Mesenchymal stem cell (in vitro differentiated cells and primary cell): ENCODE data around the gene NEU4.

Experiments used
- DNase-seq: peaks from one replicate; pipeline ENCODE4 v3.0.0-alpha.2; 2013
- H2AFZ ChIP-seq: one replicate; pipeline ENCODE4 v1.6.1; 2013; ENCODE audit warnings: low read depth, mild to moderate bottlenecking, control low read depth, inconsistent platforms, low read length, moderate library complexity
- H2AK5ac ChIP-seq: 2 replicates; pipeline ENCODE4 v1.6.1; 2013; ENCODE audit warnings: low read length, moderate library complexity, mild to moderate bottlenecking, inconsistent platforms; ENCODE audit not compliant: severe bottlenecking
- H2BK120ac ChIP-seq: one replicate; pipeline ENCODE4 v1.6.1; 2013; ENCODE audit warnings: low read depth, mild to moderate bottlenecking, inconsistent platforms, low read length, moderate library complexity
- H2BK12ac ChIP-seq, 2 experiments: one replicate each; pipeline ENCODE4 v1.6.1; 2013; ENCODE audit warnings: inconsistent platforms in 2 of 2, low read length in 2 of 2, mild to moderate bottlenecking in 2 of 2, moderate library complexity in 2 of 2, control low read depth in 1 of 2
- H2BK15ac ChIP-seq: one replicate; pipeline ENCODE4 v1.6.1; 2013; ENCODE audit warnings: mild to moderate bottlenecking, low read depth, inconsistent platforms; ENCODE audit not compliant: poor library complexity, severe bottlenecking
- H2BK5ac ChIP-seq: 2 replicates; pipeline ENCODE4 v1.6.1; 2013; ENCODE audit warnings: low read depth, mild to moderate bottlenecking, low read length, control low read depth, inconsistent platforms; ENCODE audit not compliant: poor library complexity, severe bottlenecking
- H3K14ac ChIP-seq, 2 experiments: one replicate each; pipeline ENCODE4 v1.6.1; 2013; ENCODE audit warnings: inconsistent platforms in 2 of 2, low read length in 2 of 2, control low read depth in 1 of 2, mild to moderate bottlenecking in 1 of 2, moderate library complexity in 1 of 2
- H3K18ac ChIP-seq, 2 experiments: one replicate each; pipeline ENCODE4 v1.6.1; 2013; ENCODE audit warnings: inconsistent platforms in 2 of 2, low read length in 2 of 2, control low read depth in 1 of 2, low read depth in 1 of 2, mild to moderate bottlenecking in 1 of 2
- H3K23ac ChIP-seq, 2 experiments: one replicate each; pipeline ENCODE4 v1.6.1; 2013; ENCODE audit warnings: inconsistent platforms in 2 of 2, low read length in 2 of 2, mild to moderate bottlenecking in 2 of 2, moderate library complexity in 2 of 2, control low read depth in 1 of 2
- H3K27ac ChIP-seq: 2 replicates; pipeline ENCODE4 v1.5.1; 2013; ENCODE audit warnings: mild to moderate bottlenecking, moderate library complexity, low read length, control low read depth, inconsistent platforms; ENCODE audit not compliant: poor library complexity, severe bottlenecking
- H3K27me3 ChIP-seq, 2 experiments: 2 replicates each; pipeline versions ENCODE4 v1.6.1 to v1.7.0; 2013; ENCODE audit warnings: low read length in 2 of 2, mild to moderate bottlenecking in 2 of 2, moderate library complexity in 2 of 2, control low read depth in 1 of 2, inconsistent platforms in 1 of 2; ENCODE audit not compliant: control insufficient read depth in 1 of 2, insufficient read depth in 1 of 2
- H3K36me3 ChIP-seq, 2 experiments: 2 replicates each; pipeline versions ENCODE4 v1.6.1 to v1.7.0; 2013; ENCODE audit warnings: low read length in 2 of 2, control low read depth in 1 of 2, inconsistent platforms in 1 of 2, low read depth in 1 of 2, mild to moderate bottlenecking in 1 of 2; ENCODE audit not compliant: insufficient read depth in 2 of 2, control insufficient read depth in 1 of 2
- H3K4ac ChIP-seq, 2 experiments: one replicate each; pipeline ENCODE4 v1.6.1; 2013; ENCODE audit warnings: inconsistent platforms in 2 of 2, low read length in 2 of 2, mild to moderate bottlenecking in 2 of 2, moderate library complexity in 2 of 2, control low read depth in 1 of 2, low read depth in 1 of 2
- H3K4me1 ChIP-seq: 2 replicates; pipeline ENCODE4 v1.6.1; 2013; ENCODE audit warnings: low read depth, low read length, control low read depth; ENCODE audit not compliant: control insufficient read depth, insufficient read depth
- H3K4me2 ChIP-seq: 2 replicates; pipeline ENCODE4 v1.6.1; 2013; ENCODE audit warnings: low read length, mild to moderate bottlenecking, inconsistent platforms; ENCODE audit not compliant: poor library complexity, severe bottlenecking
- H3K4me3 ChIP-seq, 2 experiments: 2 replicates each; pipeline versions ENCODE4 v1.5.1 to v1.7.0; 2013; ENCODE audit warnings: low read length in 2 of 2, mild to moderate bottlenecking in 2 of 2, control low read depth in 1 of 2, low read depth in 1 of 2; ENCODE audit not compliant: insufficient read depth in 1 of 2
- H3K79me1 ChIP-seq: replicated peaks from 2 replicates; pipeline ENCODE4 v1.6.1; 2013; ENCODE audit warnings: mild to moderate bottlenecking, control low read depth, low read length, inconsistent platforms; ENCODE audit not compliant: poor library complexity, severe bottlenecking
- H3K9ac ChIP-seq: 2 replicates; pipeline ENCODE4 v1.7.0; 2013; ENCODE audit warnings: mild to moderate bottlenecking, low read length, moderate library complexity
- H3K9me3 ChIP-seq: 2 replicates; pipeline ENCODE4 v1.7.0; 2013; ENCODE audit warnings: mild to moderate bottlenecking, low read length; ENCODE audit not compliant: control insufficient read depth
- H4K8ac ChIP-seq: one replicate; pipeline ENCODE4 v1.6.1; 2013; ENCODE audit warnings: inconsistent platforms, mild to moderate bottlenecking, low read length, moderate library complexity
- H4K91ac ChIP-seq: one replicate; pipeline ENCODE4 v1.6.1; 2013; ENCODE audit warnings: mild to moderate bottlenecking, low read length, inconsistent platforms
- WGBS: methylation state at CpG from one replicate; pipeline ENCODE4 v1.1.7; 2013; ENCODE audit warnings: mixed read lengths; 5-methylcytosine and 5-hydroxymethylcytosine counted together

Gene NEU4

DNA sequence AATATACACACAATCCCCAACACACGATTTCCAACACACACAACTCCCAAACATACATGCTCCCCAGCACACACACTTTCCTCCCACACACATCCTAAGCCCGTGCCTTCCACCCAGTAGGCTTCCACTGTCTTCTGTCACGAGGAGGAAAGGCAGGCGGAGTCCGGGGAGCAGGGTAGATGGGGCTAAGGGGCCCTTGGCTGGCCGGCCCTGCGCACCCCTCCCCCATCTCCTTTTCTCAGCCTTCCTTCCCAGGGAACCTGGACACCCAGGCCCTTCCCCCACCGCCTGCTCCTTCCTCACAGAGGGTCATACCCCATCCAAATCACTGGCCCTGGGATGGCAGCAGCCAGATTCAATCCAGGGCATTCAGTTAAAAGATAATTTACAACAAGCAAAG, 53.1 kb downstream of the NEU4 start:
- no peaks in the 10 kb centered on the region for H3K36me3 ChIP-seq
- no peak overlapping the region for H2AK5ac ChIP-seq
- no peak overlapping the region for H3K9ac ChIP-seq
- 70% methylated on average over 6 of the region's 8 CpGs for WGBS
- no peak overlapping the region for H2AFZ ChIP-seq
- DNase-seq = no peak
- H3K9me3 ChIP-seq = no peaks in the 10 kb centered on the region
- H3K27ac ChIP-seq = no peak overlapping the region
- H3K79me1 ChIP-seq = no peaks in the 10 kb centered on the region
- no peak overlapping the region for H3K14ac ChIP-seq
- peaks cover 12% of the 10 kb centered on the region for H3K4me1 ChIP-seq
- no peak overlapping the region for H3K4me2 ChIP-seq
- peak overlapping the region in 1 of 2 experiments; percentile 10 for H3K23ac ChIP-seq
- H2BK15ac ChIP-seq = no peak overlapping the region
- H3K4ac ChIP-seq = no peak overlapping the region
- no peak overlapping the region for H4K8ac ChIP-seq
- H2BK120ac ChIP-seq = no peak overlapping the region
- no peak overlapping the region for H4K91ac ChIP-seq
- H3K27me3 ChIP-seq = peaks cover 26 to 61% of the 10 kb centered on the region in 2 experiments
- no peak overlapping the region for H2BK12ac ChIP-seq
- H3K18ac ChIP-seq = no peak overlapping the region
- H3K4me3 ChIP-seq = no peak overlapping the region
- no peak overlapping the region for H2BK5ac ChIP-seq

GRCh38 chr2:241862775-241863535, 54.0 kb downstream of the NEU4 start:
- peak overlapping the region; percentile 15 for H3K9ac ChIP-seq
- H3K18ac ChIP-seq = no peak overlapping the region
- DNase-seq = no peak
- no peak overlapping the region for H3K4ac ChIP-seq
- no peak overlapping the region for H3K14ac ChIP-seq
- H2BK15ac ChIP-seq = no peak overlapping the region
- no peak overlapping the region for H2BK120ac ChIP-seq
- no peak overlapping the region for H3K4me2 ChIP-seq
- no peak overlapping the region for H4K91ac ChIP-seq
- H2AK5ac ChIP-seq = no peak overlapping the region
- H3K4me1 ChIP-seq = peaks cover 12% of the 10 kb centered on the region
- no peak overlapping the region for H2BK12ac ChIP-seq
- H3K27ac ChIP-seq = no peak overlapping the region
- peak overlapping the region in 1 of 2 experiments; percentile 55 for H3K4me3 ChIP-seq
- H4K8ac ChIP-seq = no peak overlapping the region
- no peak overlapping the region for H2BK5ac ChIP-seq
- no peak overlapping the region for H3K23ac ChIP-seq
- H3K79me1 ChIP-seq = no peaks in the 10 kb centered on the region
- WGBS = 92% methylated on average over 21 of the region's 22 CpGs
- no peaks in the 10 kb centered on the region for H3K9me3 ChIP-seq
- peaks cover 35 to 66% of the 10 kb centered on the region in 2 experiments for H3K27me3 ChIP-seq
- no peak overlapping the region for H2AFZ ChIP-seq
- no peaks in the 10 kb centered on the region for H3K36me3 ChIP-seq

- Histone ChIP-seq H3K36me3 (no peaks in the 10 kb centered on the region), H3K9me3 (no peaks in the 10 kb centered on the region), H4K91ac (no peak overlapping the region), H4K8ac (no peak overlapping the region), H2BK15ac (no peak overlapping the region), H2BK120ac (no peak overlapping the region), H3K27me3 (peaks cover 36 to 68% of the 10 kb centered on the region in 2 experiments), H2AFZ (no peak overlapping the region), H3K4me2 (no peak overlapping the region), H3K18ac (no peak overlapping the region), H3K27ac (no peak overlapping the region), H3K14ac (no peak overlapping the region), H3K9ac (peak overlapping the region; percentile 15), H2AK5ac (no peak overlapping the region), H2BK5ac (no peak overlapping the region), H3K23ac (no peak overlapping the region), H3K4me3 (peak overlapping the region in 1 of 2 experiments; percentile 55), H3K4ac (no peak overlapping the region), H3K79me1 (no peaks in the 10 kb centered on the region), H2BK12ac (no peak overlapping the region), H3K4me1 (peaks cover 12% of the 10 kb centered on the region)
- no peak for DNase-seq
- WGBS = 51% methylated on average over 26 of the region's 29 CpGs
These were observed 54.6 kb downstream of the NEU4 start for GRCh38 chr2:241863536-241863954.

DNA sequence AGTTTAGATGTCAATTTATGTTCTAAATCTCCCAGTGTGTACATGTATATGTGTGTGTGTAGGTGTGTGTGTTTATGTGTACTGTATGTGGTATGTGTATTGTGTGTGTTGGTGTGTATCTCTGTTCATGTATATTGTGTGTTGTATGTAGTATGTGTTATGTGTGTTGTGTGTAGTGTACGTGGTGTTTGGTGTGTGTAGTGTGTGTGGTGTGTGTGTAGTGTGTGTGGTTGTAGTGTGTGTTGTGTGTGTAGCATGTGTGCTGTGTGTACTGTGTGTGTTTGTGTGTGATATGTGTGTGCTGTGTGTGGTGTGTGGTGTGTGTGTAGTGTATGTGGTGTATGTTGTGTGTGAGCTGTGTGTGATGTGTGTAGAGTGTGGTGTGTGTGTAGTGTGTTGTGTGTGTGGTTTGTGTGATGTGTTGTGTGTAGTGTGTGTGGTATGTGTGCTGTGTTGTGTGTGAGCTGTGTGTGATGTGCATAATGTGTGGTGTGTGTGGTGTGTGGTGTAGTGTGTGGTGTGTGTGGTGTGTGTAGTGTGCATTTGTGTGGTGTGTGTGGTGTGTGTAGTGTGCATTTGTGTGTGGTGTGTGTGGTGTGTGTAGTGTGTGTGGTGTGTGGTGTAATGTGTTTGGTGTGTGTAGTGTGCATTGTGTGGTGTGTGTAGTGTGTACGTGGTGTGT, 55.3 kb downstream of the NEU4 start:
- 95% methylated on average over 2 of the region's 2 CpGs for whole genome bisulfite sequencing
- H3K14ac ChIP-seq = peak overlapping the region in 1 of 2 experiments; percentile 64
- no peak overlapping the region for H2AK5ac ChIP-seq
- H3K27ac ChIP-seq = no peak overlapping the region
- no peak overlapping the region for H2BK5ac ChIP-seq
- H2BK15ac ChIP-seq = no peak overlapping the region
- DNase-seq = no peak
- H3K79me1 ChIP-seq = no peaks in the 10 kb centered on the region
- peaks cover 36 to 76% of the 10 kb centered on the region in 2 experiments for H3K27me3 ChIP-seq
- peak overlapping the region in 1 of 2 experiments; percentile 15 for H3K4me3 ChIP-seq
- no peak overlapping the region for H2AFZ ChIP-seq
- H3K36me3 ChIP-seq = no peaks in the 10 kb centered on the region
- H3K4ac ChIP-seq = no peak overlapping the region
- no peak overlapping the region for H3K9ac ChIP-seq
- H2BK120ac ChIP-seq = no peak overlapping the region
- H3K9me3 ChIP-seq = no peaks in the 10 kb centered on the region
- H2BK12ac ChIP-seq = no peak overlapping the region
- H3K4me2 ChIP-seq = no peak overlapping the region
- peak overlapping the region in 1 of 2 experiments; percentile 89 for H3K23ac ChIP-seq
- H3K4me1 ChIP-seq = peaks cover 12% of the 10 kb centered on the region
- H4K8ac ChIP-seq = peak overlapping the region; percentile 45
- H4K91ac ChIP-seq = peak overlapping the region; percentile 48
- peak overlapping the region in 1 of 2 experiments; percentile 26 for H3K18ac ChIP-seq
